Endothelial cell of umbilical vein (primary cell): ENCODE results near the gene PCED1B. TPM values are rescaled to one million over a fixed set of nuclear protein-coding genes. Genes with fewer than 3 reads are reported as not detected.

Experiments used
- BruUV-seq: library from RNA; stranded (reverse); fragments of 400-500 nt; replicated peaks from 2 replicates; lab custom pipeline; 2021; lab: Mats Ljungman, UMichigan
- CTCF ChIA-PET: fragments of 300-600, 350-600 bp; sonication (Branson Sonifier 250); formaldehyde crosslinking; loops from one replicate; lab custom pipeline; 2021; ENCODE audit warnings: antibody characterized with exemption, inconsistent platforms; lab: Charles Lee
- POLR2A ChIA-PET: fragments of 300-600, 350-600 bp; sonication (Branson Sonifier 250); formaldehyde crosslinking; loops from one replicate; lab custom pipeline; 2021; ENCODE audit warnings: antibody characterized with exemption, inconsistent platforms; lab: Charles Lee
- DNase-seq: peaks from one replicate; pipeline ENCODE4 v3.0.0-alpha.2; 2011; ENCODE audit warnings: low read depth, low spot score
- FAIRE-seq: peaks from 2 replicates; lab custom pipeline; 2011; peaks lifted over from hg19 to GRCh38; lab: Jason Lieb, UNC
- H2AFZ ChIP-seq: 2 replicates; pipeline ENCODE4 v1.6.0; 2012; ENCODE audit warnings: low read depth, low read length, control low read depth, inconsistent platforms
- H3K27ac ChIP-seq: 2 replicates; pipeline ENCODE4 v1.5.1; 2011; ENCODE audit warnings: low read depth, mild to moderate bottlenecking, control low read depth, low read length, moderate library complexity; ENCODE audit not compliant: insufficient read depth
- H3K27me3 ChIP-seq, 2 experiments: 2 replicates each; pipeline versions ENCODE4 v1.6.0 to v1.6.1; 2011; ENCODE audit warnings: low read length in 2 of 2, mixed read lengths in 1 of 2; ENCODE audit not compliant: control insufficient read depth in 2 of 2, insufficient read depth in 2 of 2
- H3K36me3 ChIP-seq, 2 experiments: 2 replicates in 1 of 2; 3 replicates in 1 of 2; pipeline ENCODE4 v1.5.1; 2011; ENCODE audit warnings: low read length in 2 of 2, mild to moderate bottlenecking in 1 of 2, moderate library complexity in 1 of 2; ENCODE audit not compliant: control insufficient read depth in 2 of 2, insufficient read depth in 2 of 2; ENCODE audit errors: extremely low read depth in 1 of 2
- H3K4me1 ChIP-seq: 3 replicates; pipeline ENCODE4 v1.5.1; 2011; ENCODE audit warnings: mild to moderate bottlenecking, low read length; ENCODE audit not compliant: control insufficient read depth, insufficient read depth; ENCODE audit errors: extremely low read depth
- H3K4me2 ChIP-seq: 2 replicates; pipeline ENCODE4 v1.6.1; 2011; ENCODE audit warnings: low read length, control low read depth, mixed read lengths; ENCODE audit not compliant: insufficient read depth
- H3K4me3 ChIP-seq, 3 experiments: fragments of 200-600 bp in 1 of 3; sonication (generic), shearing (Covaris generic) in 1 of 3; replicated peaks in 1 of 3; 2 replicates each; pipeline ENCODE4 v1.5.1; 2011 to 2016; ENCODE audit warnings: control low read depth in 3 of 3, low read length in 3 of 3, mild to moderate bottlenecking in 2 of 3, inconsistent platforms in 1 of 3, low read depth in 1 of 3, moderate library complexity in 1 of 3; ENCODE audit not compliant: insufficient read depth in 1 of 3
- H3K79me2 ChIP-seq: 2 replicates; pipeline ENCODE4 v1.6.0; 2012; ENCODE audit warnings: low read length, inconsistent platforms; ENCODE audit not compliant: control insufficient read depth, insufficient read depth
- H3K9ac ChIP-seq: replicated peaks from 2 replicates; pipeline ENCODE3; 2011; ENCODE audit warnings: low read length, control low read depth; ENCODE audit not compliant: insufficient read depth; ENCODE audit errors: extremely low read depth
- H3K9me1 ChIP-seq: replicated peaks from 3 replicates; pipeline ENCODE4 v1.6.0; 2011; ENCODE audit warnings: mild to moderate bottlenecking, low read length; ENCODE audit not compliant: control insufficient read depth, insufficient read depth; ENCODE audit errors: extremely low read depth
- H3K9me3 ChIP-seq: replicated peaks from 2 replicates; pipeline ENCODE4 v1.5.1; 2012; ENCODE audit warnings: low read length, inconsistent platforms; ENCODE audit not compliant: control insufficient read depth, insufficient read depth
- H4K20me1 ChIP-seq: replicated peaks from 2 replicates; pipeline ENCODE3; 2011; ENCODE audit warnings: mild to moderate bottlenecking, low read length; ENCODE audit not compliant: control insufficient read depth, insufficient read depth; ENCODE audit errors: extremely low read depth
- CTCF ChIP-seq, 2 donors: IDR thresholded peaks; 1 replicate in 1 of 2; 2 replicates in 1 of 2; pipeline ENCODE4 v1.5.1; 2011; ENCODE audit warnings: low read length in 2 of 2, mild to moderate bottlenecking in 2 of 2, moderate library complexity in 2 of 2, control low read depth in 1 of 2, inconsistent platforms in 1 of 2, low read depth in 1 of 2; ENCODE audit not compliant: insufficient read depth in 1 of 2; ENCODE audit errors: extremely low read depth in 1 of 2
- EZH2 ChIP-seq: IDR thresholded peaks from 2 replicates; pipeline ENCODE4 v1.6.1; 2012; ENCODE audit warnings: borderline replicate concordance, low read depth, mild to moderate bottlenecking, moderate library complexity, low read length, inconsistent platforms; ENCODE audit not compliant: severe bottlenecking
- FOS ChIP-seq: IDR thresholded peaks from 2 replicates; pipeline ENCODE4 v1.6.1; 2011; ENCODE audit warnings: mild to moderate bottlenecking, low read length, moderate library complexity, borderline replicate concordance; ENCODE audit not compliant: insufficient read depth
- GATA2 ChIP-seq: IDR thresholded peaks from 2 replicates; pipeline ENCODE4 v1.7.0; 2011; ENCODE audit warnings: low read depth, mild to moderate bottlenecking, moderate library complexity, mixed read lengths, low read length; ENCODE audit not compliant: insufficient read length, insufficient read depth
- JUN ChIP-seq: IDR thresholded peaks from 2 replicates; pipeline ENCODE4 v1.6.1; 2011; ENCODE audit warnings: borderline replicate concordance, low read depth; ENCODE audit not compliant: insufficient read length, insufficient read depth
- MAX ChIP-seq: IDR thresholded peaks from 2 replicates; pipeline ENCODE4 v1.6.1; 2011; ENCODE audit not compliant: insufficient read depth, insufficient read length
- MYC ChIP-seq: IDR thresholded peaks from one replicate; pipeline ENCODE4 v1.6.1; 2011; ENCODE audit warnings: mild to moderate bottlenecking, low read depth, low read length
- POLR2A ChIP-seq: IDR thresholded peaks from 2 replicates; pipeline ENCODE4 v1.6.1; 2012; ENCODE audit warnings: low read depth, mild to moderate bottlenecking, control low read depth, low read length
- POLR2AphosphoS5 ChIP-seq: IDR thresholded peaks from 2 replicates; pipeline ENCODE4 v1.6.1; 2012; ENCODE audit warnings: low read depth, mild to moderate bottlenecking, control low read depth, low read length, moderate library complexity; ENCODE audit not compliant: insufficient read depth
- dilution Hi-C: fragments of 300-500 bp; cut with MboI; formaldehyde crosslinking; loops from one replicate; pipeline ENCODE4 v1.15.0; 2019; ENCODE audit warnings: low sequenced_read_pairs; ENCODE audit not compliant: extremely low pct_ligation_motif_present
- intact Hi-C: fragments of 100-400 bp; cut with micrococcal nuclease; formaldehyde crosslinking; loops from one replicate; pipeline ENCODE4 v1.10.0; 2022
- polyA plus RNA-seq, 4 experiments: library from polyadenylated mRNA; depleted of rRNA in 3 of 4; stranded (reverse) in 3 of 4; unstranded in 1 of 4; fragments of >200 nt; gene quantifications; 2 replicates each; pipeline versions ENCODE4 v1.2.1 to v1.2.3, GENCODE V29; 2011 to 2012; ENCODE audit warnings: missing spikeins in 1 of 4
- total RNA-seq: library from RNA; stranded (reverse); gene quantifications from 2 replicates; pipeline ENCODE4 v1.2.3, GENCODE V29; 2021

The PCED1B gene
- total and polyA plus RNA-seq, 2 donors (not counting 3 experiments of a cell fraction or from before 2014, with no cell fraction given): 1.7 to 2.6 TPM

- no peak for DNase-seq
- no peak overlapping the region for H3K4me3 ChIP-seq
- BruUV-seq: no TSS peak
- ChIA-PET CTCF (interaction anchor here (0.7 kb wide), 1 partner anchor 24 kb away, joined by 3 read pairs; no protein-coding TSS in a partner anchor), POLR2A (no interaction called here)
- TF ChIP-seq JUN: no peak
- no peak for TF ChIP-seq MAX
- no peak for TF ChIP-seq EZH2
- TF ChIP-seq MYC: no peak
- no peaks in the 10 kb centered on the region for H3K36me3 ChIP-seq
- dilution Hi-C loops (no loop called here), intact Hi-C loops (loop anchor here (5.0 kb wide), 1 partner anchor 52 kb away; no protein-coding TSS in a partner anchor)
- H3K4me1 ChIP-seq: no peaks in the 10 kb centered on the region
- no peaks in the 10 kb centered on the region for H3K79me2 ChIP-seq
- no peaks in the 10 kb centered on the region for H3K9me3 ChIP-seq
- H3K27me3 ChIP-seq: no peaks in the 10 kb centered on the region
- H4K20me1 ChIP-seq: no peaks in the 10 kb centered on the region
- H2AFZ ChIP-seq: no peak overlapping the region
- no peak overlapping the region for H3K4me2 ChIP-seq
- H3K27ac ChIP-seq: no peak overlapping the region
- FAIRE-seq: no peak
- H3K9me1 ChIP-seq: no peaks in the 10 kb centered on the region
- no peak overlapping the region for H3K9ac ChIP-seq
These were observed 79.9 kb downstream of the PCED1B start for GRCh38 chr12:47159348-47159747.

- FAIRE-seq (no peak), DNase-seq (no peak)
- Histone ChIP-seq H3K4me3 (no peak overlapping the region), H3K27ac (no peak overlapping the region), H3K36me3 (no peaks in the 10 kb centered on the region), H3K9me3 (no peaks in the 10 kb centered on the region), H3K4me1 (no peaks in the 10 kb centered on the region), H3K9ac (no peak overlapping the region), H3K9me1 (no peaks in the 10 kb centered on the region), H3K27me3 (no peaks in the 10 kb centered on the region), H4K20me1 (no peaks in the 10 kb centered on the region), H2AFZ (no peak overlapping the region), H3K79me2 (no peaks in the 10 kb centered on the region), H3K4me2 (no peak overlapping the region)
- intact Hi-C loops: no loop called here
- no TSS peak for BruUV-seq
- ChIA-PET POLR2A (no interaction called here), CTCF (interaction anchor here (0.5 kb wide), 1 partner anchor 90 kb away, joined by 3 read pairs; no protein-coding TSS in a partner anchor)
- dilution Hi-C loops: no loop called here
- TF ChIP-seq FOS (no peak), POLR2A (no peak), JUN (no peak), MAX (no peak), CTCF (IDR thresholded peaks at IDR 0.05; ENCODE audit: extremely low read depth in 1 of 2, insufficient read depth in 1 of 2, low read depth in 1 of 2, low read length in 2 of 2) (no peak), EZH2 (no peak), GATA2 (no peak), POLR2AphosphoS5 (no peak), MYC (no peak)
These were observed 81.2 kb downstream of the PCED1B start for GRCh38 chr12:47160316-47161244.
